ENCODE results near the gene MUC7. TPM values are rescaled to one million over a fixed set of nuclear protein-coding genes. Genes with fewer than 3 reads are reported as not detected.
A peak's percentile ranks its signal among the peaks of the same experiment; 100 is the strongest.

MUC7 gene
- total RNA-seq, 1 donor from 2014 or later: not detected

DNA sequence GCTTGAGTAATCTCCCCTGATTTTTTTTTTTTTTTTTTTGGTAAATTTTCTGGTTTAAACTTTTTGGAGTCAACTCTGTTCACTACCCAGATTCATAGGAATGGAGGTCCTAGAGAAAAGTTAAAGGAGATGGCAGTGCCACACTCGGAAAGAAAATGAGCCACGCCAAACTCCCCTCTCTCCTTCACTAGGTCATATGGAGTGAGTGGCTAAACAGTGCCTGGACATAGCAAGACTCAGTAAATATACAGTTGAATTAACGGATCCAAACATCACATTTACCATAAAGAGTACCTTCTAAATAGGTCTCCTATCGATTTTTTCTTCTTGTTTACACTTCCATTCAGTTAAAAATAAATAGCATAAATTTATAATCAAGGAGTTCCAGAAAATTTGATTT is 32.7 kb downstream of the MUC7 start:
- intact Hi-C loops (cut with DNase I): loop anchor here (2.0 kb wide), 1 partner anchor 814 kb away; no protein-coding TSS in a partner anchor
- no peak overlapping the region for H3K27ac ChIP-seq
- no peaks in the 10 kb centered on the region for H3K4me1 ChIP-seq
- H3K36me3 ChIP-seq: no peaks in the 10 kb centered on the region
- no peaks in the 10 kb centered on the region for H3K27me3 ChIP-seq
- no peak for DNase-seq (ENCODE audit: low spot score in 2 of 2)
- TF ChIP-seq, protein P1, sequence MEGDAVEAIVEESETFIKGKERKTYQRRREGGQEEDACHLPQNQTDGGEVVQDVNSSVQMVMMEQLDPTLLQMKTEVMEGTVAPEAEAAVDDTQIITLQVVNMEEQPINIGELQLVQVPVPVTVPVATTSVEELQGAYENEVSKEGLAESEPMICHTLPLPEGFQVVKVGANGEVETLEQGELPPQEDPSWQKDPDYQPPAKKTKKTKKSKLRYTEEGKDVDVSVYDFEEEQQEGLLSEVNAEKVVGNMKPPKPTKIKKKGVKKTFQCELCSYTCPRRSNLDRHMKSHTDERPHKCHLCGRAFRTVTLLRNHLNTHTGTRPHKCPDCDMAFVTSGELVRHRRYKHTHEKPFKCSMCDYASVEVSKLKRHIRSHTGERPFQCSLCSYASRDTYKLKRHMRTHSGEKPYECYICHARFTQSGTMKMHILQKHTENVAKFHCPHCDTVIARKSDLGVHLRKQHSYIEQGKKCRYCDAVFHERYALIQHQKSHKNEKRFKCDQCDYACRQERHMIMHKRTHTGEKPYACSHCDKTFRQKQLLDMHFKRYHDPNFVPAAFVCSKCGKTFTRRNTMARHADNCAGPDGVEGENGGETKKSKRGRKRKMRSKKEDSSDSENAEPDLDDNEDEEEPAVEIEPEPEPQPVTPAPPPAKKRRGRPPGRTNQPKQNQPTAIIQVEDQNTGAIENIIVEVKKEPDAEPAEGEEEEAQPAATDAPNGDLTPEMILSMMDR (IDR thresholded peaks at IDR 0.05): no peak
- no peak overlapping the region for H3K4me3 ChIP-seq
- no peaks in the 10 kb centered on the region for H3K9me3 ChIP-seq

DNA sequence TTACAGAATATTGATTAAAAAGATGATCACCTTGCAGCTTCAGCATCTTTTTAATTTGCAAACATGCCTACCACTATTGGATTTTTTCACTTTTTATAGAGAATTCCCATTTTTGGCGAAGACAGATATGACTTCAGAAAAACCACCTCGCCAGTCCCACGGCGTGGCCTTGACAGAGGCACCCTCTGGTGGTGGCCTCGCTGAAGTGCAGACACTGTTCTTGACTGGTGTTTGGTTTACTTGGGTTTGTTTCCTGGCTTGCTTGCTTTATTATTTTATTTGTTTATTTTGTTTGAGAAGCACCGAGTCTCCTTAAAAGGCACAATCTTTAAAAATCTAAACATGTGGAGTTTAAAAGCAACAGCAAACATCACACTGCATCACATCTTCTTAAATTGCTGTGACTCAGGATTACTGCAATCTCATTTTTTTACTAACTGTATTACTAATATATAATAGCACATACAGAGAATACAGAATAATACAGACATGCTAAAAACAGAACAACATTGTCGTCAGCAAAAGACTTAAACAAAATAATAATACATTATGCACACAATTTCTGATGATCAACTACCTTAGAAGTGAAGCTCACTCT is 33.3 kb downstream of the MUC7 start:
- Histone ChIP-seq H3K4me1 (no peaks in the 10 kb centered on the region), H3K4me3 (no peak overlapping the region), H3K27me3 (no peaks in the 10 kb centered on the region), H3K9me3 (no peaks in the 10 kb centered on the region), H3K27ac (no peak overlapping the region), H3K36me3 (no peaks in the 10 kb centered on the region)
- TF ChIP-seq, protein P1 (IDR thresholded peaks at IDR 0.05): peak; percentile 35 to 79 (median 61)
- intact Hi-C loops (cut with DNase I): loop anchor here (2.0 kb wide), 1 partner anchor 814 kb away; no protein-coding TSS in a partner anchor
- DNase-seq (ENCODE audit: low spot score in 2 of 2): peak in 1 of 2 donors; percentile 67

DNA sequence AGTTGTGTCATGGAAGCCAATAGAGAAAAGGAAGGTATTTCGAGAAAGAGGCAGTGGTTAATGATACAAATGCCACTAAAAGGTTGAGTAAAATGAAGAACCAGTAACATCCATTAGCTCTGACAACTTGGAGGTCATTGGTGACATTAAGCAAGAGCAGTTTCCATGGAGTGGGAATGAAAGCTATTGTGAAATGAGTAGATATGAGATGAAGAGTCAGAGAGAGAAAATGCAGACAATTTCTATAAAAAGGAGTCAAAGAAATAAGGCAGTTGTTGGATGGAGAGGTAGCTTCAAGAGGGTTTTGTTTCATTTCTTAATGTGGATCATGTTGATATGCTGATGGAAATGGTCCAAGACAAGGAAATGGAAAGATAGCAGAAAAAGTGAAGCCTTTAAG is 36.8 kb downstream of the MUC7 start:
- intact Hi-C loops (cut with DNase I): no loop called here
- no peak overlapping the region for H3K4me3 ChIP-seq
- TF ChIP-seq, protein P1 (IDR thresholded peaks at IDR 0.05): no peak
- no peaks in the 10 kb centered on the region for H3K9me3 ChIP-seq
- no peaks in the 10 kb centered on the region for H3K36me3 ChIP-seq
- H3K27ac ChIP-seq: no peak overlapping the region
- DNase-seq (ENCODE audit: low spot score in 2 of 2): no peak
- no peaks in the 10 kb centered on the region for H3K4me1 ChIP-seq
- no peaks in the 10 kb centered on the region for H3K27me3 ChIP-seq

DNA sequence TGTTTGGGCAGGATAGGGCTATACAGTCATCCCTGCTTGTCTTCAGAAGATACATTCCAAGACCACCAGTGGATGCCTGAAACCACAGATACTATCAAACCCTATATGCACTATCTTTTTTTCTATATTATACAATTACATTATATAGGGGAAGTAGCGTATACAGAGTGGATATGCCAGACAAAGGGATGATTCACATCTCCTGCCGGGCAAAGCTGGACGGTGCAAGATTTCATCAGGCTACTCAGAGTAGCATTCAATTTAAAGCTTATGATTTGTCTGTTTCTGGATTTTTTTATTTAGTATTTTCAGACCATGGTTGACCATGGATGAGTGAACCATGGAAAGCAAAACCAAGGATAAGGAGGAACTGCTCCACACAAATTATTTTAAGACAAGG is 39.4 kb downstream of the MUC7 start:
- no peaks in the 10 kb centered on the region for H3K27me3 ChIP-seq
- no peaks in the 10 kb centered on the region for H3K9me3 ChIP-seq
- H3K4me3 ChIP-seq: no peak overlapping the region
- no peak for DNase-seq (ENCODE audit: low spot score in 2 of 2)
- TF ChIP-seq, protein P1 (IDR thresholded peaks at IDR 0.05): no peak
- intact Hi-C loops (cut with DNase I): no loop called here
- no peaks in the 10 kb centered on the region for H3K4me1 ChIP-seq
- H3K36me3 ChIP-seq: no peaks in the 10 kb centered on the region
- no peak overlapping the region for H3K27ac ChIP-seq

DNA sequence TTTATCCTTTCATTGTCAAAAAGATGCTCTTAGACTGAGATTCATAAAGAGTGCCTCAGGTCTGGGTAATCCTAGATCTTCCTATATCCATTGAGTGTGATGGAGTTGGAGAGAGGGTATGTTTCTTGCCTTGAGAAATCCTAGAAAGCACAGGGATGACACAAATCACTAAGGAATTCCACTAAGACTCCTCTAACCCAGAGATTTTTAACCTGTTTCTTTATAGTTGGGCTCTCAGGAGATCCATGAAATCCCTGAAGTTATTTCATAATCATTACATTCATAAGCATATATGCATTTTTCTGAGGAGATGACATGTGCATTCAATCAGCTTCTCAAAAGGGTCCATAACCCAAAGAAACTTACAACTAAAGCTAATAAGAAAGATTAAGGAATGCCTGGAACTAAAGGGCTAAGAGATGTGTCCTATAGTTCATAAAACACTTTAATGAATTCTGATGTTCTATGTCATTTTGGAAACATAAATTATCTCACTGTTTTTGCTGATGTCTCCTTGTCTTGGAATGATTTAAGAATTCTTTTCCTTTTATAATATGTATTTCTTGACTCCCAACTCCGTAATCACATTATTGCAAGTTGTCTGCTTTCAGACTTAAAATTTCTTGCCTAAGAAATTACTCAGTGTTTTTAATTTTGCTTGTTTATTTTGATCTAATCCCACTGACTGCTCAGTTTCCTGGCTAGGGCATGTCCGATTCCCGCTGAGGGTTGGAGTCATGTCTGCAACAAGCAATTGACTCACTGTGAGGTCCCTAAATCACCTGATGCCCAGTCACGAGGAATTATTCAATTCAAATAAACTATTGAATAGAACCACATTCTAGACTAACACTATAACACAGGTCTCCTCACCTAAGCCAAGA is 43.6 kb downstream of the MUC7 start:
- TF ChIP-seq, protein P1 (IDR thresholded peaks at IDR 0.05): no peak
- no peak for DNase-seq (ENCODE audit: low spot score in 2 of 2)
- H3K27me3 ChIP-seq: no peaks in the 10 kb centered on the region
- no peak overlapping the region for H3K4me3 ChIP-seq
- H3K4me1 ChIP-seq: no peaks in the 10 kb centered on the region
- intact Hi-C loops (cut with DNase I): no loop called here
- no peak overlapping the region for H3K27ac ChIP-seq
- H3K36me3 ChIP-seq: no peaks in the 10 kb centered on the region
- no peaks in the 10 kb centered on the region for H3K9me3 ChIP-seq
